ENCODE results near the gene KCNE5. TPM values are rescaled to one million over a fixed set of nuclear protein-coding genes. Genes with fewer than 3 reads are reported as not detected.
"Not testable (repeated sequence)": the region's sequence is repeated elsewhere in the genome, so short reads cannot be mapped to it uniquely, and the experiment has no call there.

Gene KCNE5
- polyA plus RNA-seq, 1 donor (not counting 4 experiments of a cell fraction or from before 2014, with no cell fraction given): 0.46 TPM

DNA sequence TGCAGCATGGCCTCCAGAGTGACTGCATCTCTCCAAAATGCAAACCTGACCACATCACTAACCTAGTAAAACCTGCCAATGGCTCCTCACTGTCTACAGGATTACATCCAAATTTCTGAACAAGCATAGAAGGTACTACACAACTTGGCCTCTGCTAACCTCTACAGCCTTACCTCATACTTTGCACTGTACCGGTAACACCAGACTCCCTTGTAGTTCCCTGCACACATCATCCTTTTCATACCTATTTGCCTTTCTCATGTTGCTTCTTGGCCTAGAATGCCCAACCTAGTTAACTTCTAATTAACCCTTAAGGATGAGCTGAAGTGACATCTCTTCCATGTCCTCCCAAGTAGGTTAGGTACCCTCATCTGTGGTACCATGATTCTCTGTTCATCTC, 33.4 kb upstream of the KCNE5 start:
- Histone ChIP-seq H3K4me3 (ENCODE audit: control insufficient read depth in 2 of 3, extremely low read depth in 1 of 3, insufficient read depth in 2 of 3, low read depth in 1 of 3, low read length in 3 of 3) (no peak overlapping the region), H2AFZ (ENCODE audit: control insufficient read depth, low read length) (no peak overlapping the region), H3K4me2 (ENCODE audit: control insufficient read depth, extremely low read depth, insufficient read depth, low read depth, low read length) (no peak overlapping the region), H3K36me3 (ENCODE audit: control insufficient read depth in 2 of 2, extremely low read depth in 1 of 2, insufficient read depth in 2 of 2, low read length in 2 of 2) (peaks cover 0 to 3% of the 10 kb centered on the region in 2 experiments), H3K27me3 (ENCODE audit: control insufficient read depth, extremely low read depth, insufficient read depth, low read length) (no peaks in the 10 kb centered on the region), H4K20me1 (ENCODE audit: control insufficient read depth, extremely low read depth, insufficient read depth, low read length) (peaks cover 3% of the 10 kb centered on the region), H3K9me1 (ENCODE audit: control insufficient read depth, extremely low read depth, insufficient read depth, low read length) (no peaks in the 10 kb centered on the region), H3K9ac (ENCODE audit: control insufficient read depth, extremely low read depth, insufficient read depth, low read length) (no peak overlapping the region), H3K4me1 (ENCODE audit: control insufficient read depth, extremely low read depth, insufficient read depth, low read length) (no peaks in the 10 kb centered on the region), H3K9me3 (ENCODE audit: control insufficient read depth, low read depth, low read length) (no peaks in the 10 kb centered on the region), H3K27ac (ENCODE audit: control insufficient read depth, insufficient read depth, low read length) (no peak overlapping the region), H3K79me2 (ENCODE audit: control insufficient read depth, insufficient read depth, low read length) (no peaks in the 10 kb centered on the region)
- TF ChIP-seq CTCF (optimal IDR thresholded peaks at IDR 0.05 in 1 of 3, IDR thresholded peaks at IDR 0.05 in 1 of 3, conservative IDR thresholded peaks at IDR 0.05 in 1 of 3; ENCODE audit: extremely low read depth in 1 of 3, insufficient read depth in 2 of 3, low read length in 3 of 3) (no peak), EZH2 (IDR thresholded peaks at IDR 0.05; ENCODE audit: low read length) (no peak)
- dilution Hi-C loops (cut with MboI; ENCODE audit: extremely low pct_ligation_motif_present, low sequenced_read_pairs): no loop called here
- FAIRE-seq: no peak
- DNase-seq (ENCODE audit: low read depth, low spot score): no peak

DNA sequence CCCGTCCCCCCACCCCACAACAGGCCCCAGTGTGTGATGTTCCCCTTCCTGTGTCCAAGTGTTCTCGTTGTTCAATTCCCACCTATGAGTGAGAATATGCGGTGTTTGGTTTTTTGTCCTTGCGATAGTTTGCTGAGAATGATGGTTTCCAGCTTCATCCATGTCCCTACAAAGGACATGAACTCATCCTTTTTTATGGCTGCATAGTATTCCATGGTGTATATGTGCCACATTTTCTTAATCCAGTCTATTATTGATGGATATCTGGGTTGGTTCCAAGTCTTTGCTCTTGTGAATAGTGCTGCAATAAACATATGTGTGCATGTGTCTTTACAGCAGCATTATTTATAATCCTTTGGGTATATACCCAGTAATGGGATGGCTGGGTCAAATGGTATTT, 32.4 kb upstream of the KCNE5 start:
- H3K36me3 ChIP-seq (ENCODE audit: control insufficient read depth in 2 of 2, extremely low read depth in 1 of 2, insufficient read depth in 2 of 2, low read length in 2 of 2); H3K9me1 ChIP-seq (ENCODE audit: control insufficient read depth, extremely low read depth, insufficient read depth, low read length); H3K4me3 ChIP-seq (ENCODE audit: control insufficient read depth in 2 of 3, extremely low read depth in 1 of 3, insufficient read depth in 2 of 3, low read depth in 1 of 3, low read length in 3 of 3); H4K20me1 ChIP-seq (ENCODE audit: control insufficient read depth, extremely low read depth, insufficient read depth, low read length); H3K4me2 ChIP-seq (ENCODE audit: control insufficient read depth, extremely low read depth, insufficient read depth, low read depth, low read length); dilution Hi-C loops (cut with MboI; ENCODE audit: extremely low pct_ligation_motif_present, low sequenced_read_pairs); H3K9me3 ChIP-seq (ENCODE audit: control insufficient read depth, low read depth, low read length); H3K79me2 ChIP-seq (ENCODE audit: control insufficient read depth, insufficient read depth, low read length); H3K4me1 ChIP-seq (ENCODE audit: control insufficient read depth, extremely low read depth, insufficient read depth, low read length); FAIRE-seq; H3K27me3 ChIP-seq (ENCODE audit: control insufficient read depth, extremely low read depth, insufficient read depth, low read length); H3K27ac ChIP-seq (ENCODE audit: control insufficient read depth, insufficient read depth, low read length); H2AFZ ChIP-seq (ENCODE audit: control insufficient read depth, low read length); DNase-seq (ENCODE audit: low read depth, low spot score); H3K9ac ChIP-seq (ENCODE audit: control insufficient read depth, extremely low read depth, insufficient read depth, low read length): not testable (repeated sequence)

GRCh38 chrX:109656774-109657173, 31.8 kb upstream of the KCNE5 start:
- FAIRE-seq (no peak), DNase-seq (ENCODE audit: low read depth, low spot score) (no peak)
- no peak overlapping the region for H2AFZ ChIP-seq (ENCODE audit: control insufficient read depth, low read length)
- no peaks in the 10 kb centered on the region for H3K27me3 ChIP-seq (ENCODE audit: control insufficient read depth, extremely low read depth, insufficient read depth, low read length)
- H4K20me1 ChIP-seq (ENCODE audit: control insufficient read depth, extremely low read depth, insufficient read depth, low read length): peaks cover 3% of the 10 kb centered on the region
- dilution Hi-C loops (cut with MboI; ENCODE audit: extremely low pct_ligation_motif_present, low sequenced_read_pairs): no loop called here
- no peaks in the 10 kb centered on the region for H3K9me1 ChIP-seq (ENCODE audit: control insufficient read depth, extremely low read depth, insufficient read depth, low read length)
- H3K9ac ChIP-seq (ENCODE audit: control insufficient read depth, extremely low read depth, insufficient read depth, low read length): no peak overlapping the region
- no peaks in the 10 kb centered on the region for H3K4me1 ChIP-seq (ENCODE audit: control insufficient read depth, extremely low read depth, insufficient read depth, low read length)
- no peak overlapping the region for H3K27ac ChIP-seq (ENCODE audit: control insufficient read depth, insufficient read depth, low read length)
- no peaks in the 10 kb centered on the region for H3K79me2 ChIP-seq (ENCODE audit: control insufficient read depth, insufficient read depth, low read length)
- peaks cover 0 to 3% of the 10 kb centered on the region in 2 experiments for H3K36me3 ChIP-seq (ENCODE audit: control insufficient read depth in 2 of 2, extremely low read depth in 1 of 2, insufficient read depth in 2 of 2, low read length in 2 of 2)
- no peak overlapping the region for H3K4me2 ChIP-seq (ENCODE audit: control insufficient read depth, extremely low read depth, insufficient read depth, low read depth, low read length)
- no peaks in the 10 kb centered on the region for H3K9me3 ChIP-seq (ENCODE audit: control insufficient read depth, low read depth, low read length)
- no peak overlapping the region for H3K4me3 ChIP-seq (ENCODE audit: control insufficient read depth in 2 of 3, extremely low read depth in 1 of 3, insufficient read depth in 2 of 3, low read depth in 1 of 3, low read length in 3 of 3)
- no peak for TF ChIP-seq EZH2 (IDR thresholded peaks at IDR 0.05; ENCODE audit: low read length)
- no peak for TF ChIP-seq CTCF (optimal IDR thresholded peaks at IDR 0.05 in 1 of 3, IDR thresholded peaks at IDR 0.05 in 1 of 3, conservative IDR thresholded peaks at IDR 0.05 in 1 of 3; ENCODE audit: extremely low read depth in 1 of 3, insufficient read depth in 2 of 3, low read length in 3 of 3)
